ENCODE measurements around the gene KERA.

Gene KERA

DNA sequence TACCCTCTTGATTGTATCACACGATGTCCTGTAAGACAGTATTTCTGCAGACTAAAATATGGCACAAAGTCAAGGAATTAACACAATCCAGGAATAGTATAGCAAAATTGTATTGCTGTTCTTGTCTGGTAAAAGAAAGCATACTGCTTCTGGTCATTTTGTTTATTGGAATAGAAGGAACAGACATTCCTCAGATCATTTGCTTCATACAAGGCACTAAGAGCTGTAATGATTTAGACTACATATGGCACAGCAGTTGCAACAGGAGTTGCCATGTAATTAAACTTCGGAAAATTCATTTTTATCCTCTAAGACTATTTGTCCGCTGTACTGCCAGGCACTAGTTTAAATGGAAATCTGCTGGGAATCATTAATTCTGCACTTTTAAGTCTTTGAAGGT is 7.6 kb upstream of the KERA start:
- no peak overlapping the region for H3K4me3 ChIP-seq (ENCODE audit: low read length)
- H3K4me1 ChIP-seq (ENCODE audit: control insufficient read depth, insufficient read depth, low read length) = no peaks in the 10 kb centered on the region
- no peaks in the 10 kb centered on the region for H3K9me3 ChIP-seq (ENCODE audit: control insufficient read depth, low read length)
- no peaks in the 10 kb centered on the region for H3K36me3 ChIP-seq (ENCODE audit: control insufficient read depth, insufficient read depth, low read length)
- H3K9ac ChIP-seq (ENCODE audit: low read length) = no peak overlapping the region
- no peaks in the 10 kb centered on the region for H3K27me3 ChIP-seq (ENCODE audit: control insufficient read depth, insufficient read depth, low read length)

DNA sequence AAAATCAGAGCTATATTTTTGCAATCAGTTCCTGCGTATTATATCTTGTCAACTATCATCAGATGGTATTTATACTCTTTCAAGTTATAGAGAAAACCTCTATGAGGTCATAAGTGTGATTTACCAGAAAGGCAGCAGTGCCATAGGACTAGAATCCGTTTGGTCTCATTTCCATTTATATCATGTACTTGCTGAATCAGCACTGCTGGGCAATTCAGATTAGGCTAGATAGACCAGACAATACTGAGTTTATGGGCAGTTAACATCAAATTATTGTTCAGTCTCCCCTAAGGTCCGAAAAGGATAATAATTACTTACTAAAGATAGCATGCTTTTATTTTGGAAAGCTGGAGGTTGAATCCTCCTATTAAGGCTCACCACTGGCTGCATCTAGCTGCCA is 6.8 kb upstream of the KERA start:
- H3K27me3 ChIP-seq (ENCODE audit: control insufficient read depth, insufficient read depth, low read length) = no peaks in the 10 kb centered on the region
- no peak overlapping the region for H3K9ac ChIP-seq (ENCODE audit: low read length)
- no peaks in the 10 kb centered on the region for H3K4me1 ChIP-seq (ENCODE audit: control insufficient read depth, insufficient read depth, low read length)
- H3K36me3 ChIP-seq (ENCODE audit: control insufficient read depth, insufficient read depth, low read length) = no peaks in the 10 kb centered on the region
- H3K4me3 ChIP-seq (ENCODE audit: low read length) = no peak overlapping the region
- H3K9me3 ChIP-seq (ENCODE audit: control insufficient read depth, low read length) = no peaks in the 10 kb centered on the region

DNA sequence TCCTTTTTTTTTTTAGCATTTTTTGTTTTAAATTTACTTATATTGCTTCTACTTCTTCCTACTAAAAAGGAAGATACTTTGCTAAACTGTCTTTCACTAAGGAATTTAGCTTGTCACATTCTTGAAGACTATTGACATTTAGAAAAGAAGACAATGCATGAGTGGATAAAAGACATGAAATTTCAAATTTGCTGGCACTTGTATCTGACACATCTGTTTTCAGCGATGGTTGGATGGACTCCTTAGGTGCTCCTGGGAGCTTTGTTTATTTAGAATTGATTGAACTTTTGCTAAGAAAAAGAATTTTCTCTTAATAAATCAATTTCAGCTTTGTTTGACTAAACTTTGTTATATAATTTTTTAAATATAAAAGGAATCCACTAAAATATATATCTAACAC is 3.3 kb upstream of the KERA start:
- H3K4me1 ChIP-seq (ENCODE audit: control insufficient read depth, insufficient read depth, low read length) = no peaks in the 10 kb centered on the region
- H3K9me3 ChIP-seq (ENCODE audit: control insufficient read depth, low read length) = no peaks in the 10 kb centered on the region
- H3K9ac ChIP-seq (ENCODE audit: low read length) = no peak overlapping the region
- no peaks in the 10 kb centered on the region for H3K27me3 ChIP-seq (ENCODE audit: control insufficient read depth, insufficient read depth, low read length)
- H3K4me3 ChIP-seq (ENCODE audit: low read length) = no peak overlapping the region
- no peaks in the 10 kb centered on the region for H3K36me3 ChIP-seq (ENCODE audit: control insufficient read depth, insufficient read depth, low read length)

DNA sequence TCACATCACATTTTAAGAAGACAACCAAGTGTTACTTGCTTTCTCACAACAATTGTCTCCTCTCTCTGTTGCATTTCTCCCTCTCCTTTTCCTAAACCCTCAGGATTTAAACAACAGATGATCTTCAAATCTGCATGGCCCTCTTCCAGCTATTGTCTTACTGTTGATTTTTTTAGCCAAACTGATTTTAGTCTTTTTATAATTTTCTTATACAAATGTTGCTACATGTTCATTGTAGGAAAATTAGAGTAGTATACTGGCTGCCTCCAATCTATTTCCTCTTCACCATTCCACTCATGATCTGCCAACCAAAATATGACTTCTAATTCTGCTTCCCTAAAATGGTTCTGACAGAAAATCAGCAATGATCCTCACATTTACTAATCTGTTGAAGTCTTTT is 1.4 kb upstream of the KERA start:
- H3K27me3 ChIP-seq (ENCODE audit: control insufficient read depth, insufficient read depth, low read length) = no peaks in the 10 kb centered on the region
- H3K4me3 ChIP-seq (ENCODE audit: low read length) = no peak overlapping the region
- H3K36me3 ChIP-seq (ENCODE audit: control insufficient read depth, insufficient read depth, low read length) = no peaks in the 10 kb centered on the region
- H3K4me1 ChIP-seq (ENCODE audit: control insufficient read depth, insufficient read depth, low read length) = no peaks in the 10 kb centered on the region
- H3K9ac ChIP-seq (ENCODE audit: low read length) = no peak overlapping the region
- H3K9me3 ChIP-seq (ENCODE audit: control insufficient read depth, low read length) = no peaks in the 10 kb centered on the region

DNA sequence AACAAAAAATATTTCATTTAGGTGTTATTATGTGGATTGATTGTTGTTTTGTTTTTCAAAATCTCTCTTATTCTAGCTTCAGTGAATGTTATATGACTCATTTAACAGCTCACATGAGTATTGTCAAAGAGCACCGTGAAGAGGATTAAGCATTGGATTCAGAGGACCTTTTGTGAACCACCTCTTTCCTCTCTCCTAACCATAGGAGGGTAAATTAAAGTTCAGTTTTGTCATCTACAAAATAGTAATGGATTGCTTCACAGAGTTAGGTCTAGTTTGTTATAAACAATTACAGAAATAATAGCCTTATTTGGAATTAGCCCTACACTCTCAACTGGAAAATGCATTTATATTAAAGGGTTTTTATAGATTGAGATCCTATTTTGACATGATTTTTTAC is 962 bp upstream of the KERA start:
- no peaks in the 10 kb centered on the region for H3K36me3 ChIP-seq (ENCODE audit: control insufficient read depth, insufficient read depth, low read length)
- H3K4me1 ChIP-seq (ENCODE audit: control insufficient read depth, insufficient read depth, low read length) = no peaks in the 10 kb centered on the region
- H3K4me3 ChIP-seq (ENCODE audit: low read length) = no peak overlapping the region
- no peaks in the 10 kb centered on the region for H3K9me3 ChIP-seq (ENCODE audit: control insufficient read depth, low read length)
- H3K27me3 ChIP-seq (ENCODE audit: control insufficient read depth, insufficient read depth, low read length) = no peaks in the 10 kb centered on the region
- H3K9ac ChIP-seq (ENCODE audit: low read length) = no peak overlapping the region

DNA sequence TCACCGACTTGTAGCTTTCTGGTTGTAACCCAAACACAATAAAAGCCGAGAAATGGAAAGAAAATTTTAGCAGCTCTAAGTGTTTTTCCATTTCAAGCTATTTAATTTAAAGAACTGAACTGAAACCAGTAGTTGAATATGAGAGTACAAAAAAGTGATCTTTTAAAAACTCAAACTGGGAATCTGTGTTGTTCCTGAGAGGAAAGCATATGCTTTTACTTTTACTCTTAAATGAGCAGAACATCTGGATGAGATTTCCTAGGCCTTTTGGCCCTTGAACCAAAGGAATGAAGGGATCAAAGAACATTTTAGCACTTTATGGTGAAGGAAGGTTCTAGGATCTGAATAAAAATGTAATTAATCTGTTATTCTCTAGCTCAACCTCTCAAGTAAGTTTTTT is 1.3 kb downstream of the KERA start:
- Histone ChIP-seq H3K27me3 (ENCODE audit: control insufficient read depth, insufficient read depth, low read length) (no peaks in the 10 kb centered on the region), H3K9me3 (ENCODE audit: control insufficient read depth, low read length) (no peaks in the 10 kb centered on the region), H3K9ac (ENCODE audit: low read length) (no peak overlapping the region), H3K4me3 (ENCODE audit: low read length) (no peak overlapping the region), H3K36me3 (ENCODE audit: control insufficient read depth, insufficient read depth, low read length) (no peaks in the 10 kb centered on the region), H3K4me1 (ENCODE audit: control insufficient read depth, insufficient read depth, low read length) (no peaks in the 10 kb centered on the region)

DNA sequence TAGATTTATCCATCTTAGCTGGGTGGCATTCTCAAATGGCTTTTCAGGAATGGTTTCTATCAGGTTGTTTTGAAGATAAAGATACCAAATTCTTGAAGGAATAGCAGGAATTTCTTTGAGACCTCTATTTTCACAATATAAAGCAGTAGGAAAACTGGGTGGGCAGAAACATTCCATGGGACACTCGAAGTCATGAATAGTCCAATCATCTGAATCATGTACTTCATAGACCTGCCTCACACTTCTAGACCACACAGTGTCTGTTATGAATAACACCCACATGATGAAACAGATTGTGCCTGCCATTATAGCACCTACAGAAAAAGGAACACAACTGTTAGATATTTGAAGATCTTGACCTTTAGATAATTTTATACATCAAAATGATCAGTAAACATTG is 1.8 kb downstream of the KERA start:
- Histone ChIP-seq H3K4me1 (ENCODE audit: control insufficient read depth, insufficient read depth, low read length) (no peaks in the 10 kb centered on the region), H3K9me3 (ENCODE audit: control insufficient read depth, low read length) (no peaks in the 10 kb centered on the region), H3K9ac (ENCODE audit: low read length) (no peak overlapping the region), H3K27me3 (ENCODE audit: control insufficient read depth, insufficient read depth, low read length) (no peaks in the 10 kb centered on the region), H3K4me3 (ENCODE audit: low read length) (no peak overlapping the region), H3K36me3 (ENCODE audit: control insufficient read depth, insufficient read depth, low read length) (no peaks in the 10 kb centered on the region)

DNA sequence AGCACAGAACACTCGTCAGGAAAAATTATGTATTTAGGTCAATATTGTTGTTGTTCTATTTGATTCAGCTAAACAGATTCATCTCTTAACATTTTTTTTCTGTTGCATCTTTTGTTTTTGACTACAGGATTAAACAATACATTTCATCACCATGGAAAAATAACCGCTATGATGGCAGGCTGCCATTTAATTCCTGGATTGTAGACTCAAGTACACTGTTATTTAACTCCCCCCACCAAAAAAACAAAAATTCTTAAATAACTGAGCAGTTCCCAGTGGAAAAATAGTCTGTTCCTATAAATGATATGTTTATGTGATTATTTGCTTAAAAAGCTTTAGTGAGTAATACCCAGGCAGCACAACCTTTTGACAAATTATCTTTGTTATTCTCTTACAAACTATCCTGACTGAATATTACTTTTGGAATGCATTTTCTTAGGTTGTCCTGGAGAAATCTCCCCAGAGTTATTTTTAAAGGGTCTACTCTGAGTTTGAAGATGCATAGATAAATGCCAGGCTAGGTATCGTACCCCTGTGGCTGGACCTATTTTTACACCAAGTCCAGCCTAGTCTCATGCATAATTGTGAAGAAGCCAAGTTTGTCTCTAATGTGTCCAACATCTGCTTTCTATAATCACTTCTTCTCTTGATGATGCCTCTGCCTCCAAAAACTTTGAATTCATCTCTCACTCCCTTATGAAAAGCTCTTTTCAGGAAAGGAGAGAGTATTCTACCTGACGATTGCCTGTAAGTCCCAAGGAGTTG is 3.7 kb downstream of the KERA start:
- Histone ChIP-seq H3K4me1 (ENCODE audit: control insufficient read depth, insufficient read depth, low read length) (no peaks in the 10 kb centered on the region), H3K27me3 (ENCODE audit: control insufficient read depth, insufficient read depth, low read length) (no peaks in the 10 kb centered on the region), H3K9me3 (ENCODE audit: control insufficient read depth, low read length) (no peaks in the 10 kb centered on the region), H3K4me3 (ENCODE audit: low read length) (no peak overlapping the region), H3K36me3 (ENCODE audit: control insufficient read depth, insufficient read depth, low read length) (no peaks in the 10 kb centered on the region), H3K9ac (ENCODE audit: low read length) (no peak overlapping the region)

DNA sequence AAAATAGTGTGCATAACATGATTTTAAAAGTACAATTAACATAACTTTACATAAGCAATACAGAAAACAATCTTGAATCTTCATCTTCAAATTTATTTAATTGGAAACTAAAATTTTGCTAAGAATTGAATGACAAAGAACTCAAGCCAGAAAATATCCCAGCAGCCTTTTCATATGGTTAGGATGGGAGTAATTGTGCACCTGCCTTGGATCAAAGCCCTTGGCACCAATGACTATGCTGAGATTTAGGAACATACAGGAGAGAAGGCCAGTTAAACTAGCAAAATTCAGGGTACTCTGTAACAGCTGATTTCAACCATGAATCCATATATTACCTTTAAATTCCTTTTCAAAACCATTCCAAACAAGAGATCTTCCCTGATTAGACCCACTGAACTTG is 5.8 kb downstream of the KERA start:
- Histone ChIP-seq H3K9ac (ENCODE audit: low read length) (no peak overlapping the region), H3K4me1 (ENCODE audit: control insufficient read depth, insufficient read depth, low read length) (no peaks in the 10 kb centered on the region), H3K4me3 (ENCODE audit: low read length) (no peak overlapping the region), H3K36me3 (ENCODE audit: control insufficient read depth, insufficient read depth, low read length) (no peaks in the 10 kb centered on the region), H3K27me3 (ENCODE audit: control insufficient read depth, insufficient read depth, low read length) (no peaks in the 10 kb centered on the region), H3K9me3 (ENCODE audit: control insufficient read depth, low read length) (no peaks in the 10 kb centered on the region)

DNA sequence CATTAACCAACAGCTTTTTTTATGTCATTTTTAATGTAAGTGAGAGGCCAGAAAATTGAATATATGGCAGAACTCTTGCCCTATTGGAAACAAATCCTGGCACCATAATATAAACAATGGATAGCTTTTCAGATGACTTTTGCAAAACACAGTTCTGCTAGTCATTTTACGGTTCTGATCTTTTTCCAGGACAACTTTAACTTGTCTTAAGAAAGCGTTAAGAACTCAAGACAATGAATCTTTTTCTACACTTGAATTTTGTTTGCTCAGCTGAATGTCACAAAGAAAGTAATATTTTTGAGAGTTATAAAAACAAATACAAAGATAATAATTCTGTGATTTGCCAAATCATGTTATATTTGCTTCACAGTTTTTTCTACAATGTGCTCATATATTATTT is 13.2 kb downstream of the KERA start:
- Histone ChIP-seq H3K36me3 (ENCODE audit: control insufficient read depth, insufficient read depth, low read length) (no peaks in the 10 kb centered on the region), H3K9me3 (ENCODE audit: control insufficient read depth, low read length) (no peaks in the 10 kb centered on the region), H3K4me3 (ENCODE audit: low read length) (no peak overlapping the region), H3K4me1 (ENCODE audit: control insufficient read depth, insufficient read depth, low read length) (no peaks in the 10 kb centered on the region), H3K9ac (ENCODE audit: low read length) (no peak overlapping the region), H3K27me3 (ENCODE audit: control insufficient read depth, insufficient read depth, low read length) (no peaks in the 10 kb centered on the region)

DNA sequence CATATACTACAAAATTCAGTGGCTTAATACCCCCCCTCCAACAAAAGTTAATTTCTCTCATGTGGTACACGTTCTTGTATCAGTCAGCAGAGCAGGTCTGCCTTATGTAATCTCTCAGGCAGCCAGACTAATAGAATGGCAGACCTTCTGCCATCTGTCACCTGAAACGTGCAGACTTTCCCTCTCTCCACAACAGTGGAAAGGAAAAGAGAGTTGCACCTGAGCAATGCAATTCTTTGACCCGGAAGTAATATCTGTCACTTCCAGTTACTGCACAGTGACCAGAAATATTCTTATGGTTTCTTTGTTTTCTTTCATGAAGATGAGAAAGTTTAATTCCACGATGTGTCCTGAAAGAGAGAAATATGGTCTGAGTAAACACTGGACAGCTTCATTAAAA is 14.4 kb downstream of the KERA start:
- H3K27me3 ChIP-seq (ENCODE audit: control insufficient read depth, insufficient read depth, low read length) = no peaks in the 10 kb centered on the region
- no peak overlapping the region for H3K4me3 ChIP-seq (ENCODE audit: low read length)
- H3K36me3 ChIP-seq (ENCODE audit: control insufficient read depth, insufficient read depth, low read length) = no peaks in the 10 kb centered on the region
- H3K4me1 ChIP-seq (ENCODE audit: control insufficient read depth, insufficient read depth, low read length) = no peaks in the 10 kb centered on the region
- no peaks in the 10 kb centered on the region for H3K9me3 ChIP-seq (ENCODE audit: control insufficient read depth, low read length)
- H3K9ac ChIP-seq (ENCODE audit: low read length) = no peak overlapping the region

DNA sequence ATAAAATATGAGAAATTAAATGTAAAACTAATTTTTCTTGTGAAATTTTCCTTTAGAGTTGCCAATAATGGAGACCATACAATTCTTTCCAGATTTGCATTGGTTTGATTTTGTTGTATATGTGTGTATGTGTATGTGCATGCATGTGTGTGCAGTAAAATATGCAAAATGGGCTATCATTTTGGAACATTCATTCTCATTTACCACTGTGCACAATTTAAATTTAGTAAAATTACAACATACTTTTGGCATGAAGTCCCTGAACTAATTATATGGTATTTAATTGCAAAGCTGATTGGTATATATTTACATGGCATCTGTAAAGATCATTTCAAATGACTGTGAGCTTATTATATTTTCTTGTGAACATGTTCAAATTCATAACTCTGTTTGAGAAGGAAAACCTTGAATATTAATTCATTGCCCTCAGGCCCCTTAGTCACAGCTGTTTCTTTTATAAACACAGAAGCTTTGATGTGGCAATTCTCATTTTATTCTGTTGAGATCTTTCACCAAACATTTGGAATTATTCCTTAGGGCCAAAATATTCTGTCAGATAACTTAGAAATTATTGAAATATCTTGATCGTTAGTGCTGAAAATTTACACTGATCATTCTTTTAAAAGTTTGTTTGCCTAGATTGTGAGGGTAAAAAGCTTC is 17.6 kb downstream of the KERA start:
- Histone ChIP-seq H3K36me3 (ENCODE audit: control insufficient read depth, insufficient read depth, low read length) (no peaks in the 10 kb centered on the region), H3K4me3 (ENCODE audit: low read length) (no peak overlapping the region)

More for the DNA sequence above, 17.6 kb downstream of the KERA start:
- Histone ChIP-seq H3K27me3 (ENCODE audit: control insufficient read depth, insufficient read depth, low read length) (no peaks in the 10 kb centered on the region), H3K4me1 (ENCODE audit: control insufficient read depth, insufficient read depth, low read length) (no peaks in the 10 kb centered on the region), H3K9ac (ENCODE audit: low read length) (no peak overlapping the region), H3K9me3 (ENCODE audit: control insufficient read depth, low read length) (no peaks in the 10 kb centered on the region)
